ENCODE results near the gene TRNAU1AP. TPM values are rescaled to one million over a fixed set of nuclear protein-coding genes. Genes with fewer than 3 reads are reported as not detected.
A peak's percentile ranks its signal among the peaks of the same experiment; 100 is the strongest.
"Not testable (repeated sequence)": the region's sequence is repeated elsewhere in the genome, so short reads cannot be mapped to it uniquely, and the experiment has no call there.

The TRNAU1AP gene
- polyA plus RNA-seq, 1 experiment, result 29.4 TPM

- H3K4me3 ChIP-seq (ENCODE audit: low read depth, low read length), result no peak overlapping the region
- ChIA-PET POLR2A (interaction anchor here (0.5 kb wide), 1 partner anchor 76 kb away, joined by 6 read pairs; no protein-coding TSS in a partner anchor), CTCF (interaction anchor here (0.6 kb wide), 1 partner anchor 134 kb away, joined by 4 read pairs; no protein-coding TSS in a partner anchor)
- DNase-seq (ENCODE audit: low read depth, low spot score), result no peak
- H3K27me3 ChIP-seq (ENCODE audit: control insufficient read depth, insufficient read depth, low read length), result no peaks in the 10 kb centered on the region
- H3K27ac ChIP-seq (ENCODE audit: low read depth, low read length), result no peak overlapping the region
- no peak for TF ChIP-seq CTCF (IDR thresholded peaks at IDR 0.05; ENCODE audit: low read depth, low read length)
- no peaks in the 10 kb centered on the region; the same call in 1 of the 2 replicates for H3K9me3 ChIP-seq (ENCODE audit: control insufficient read depth, insufficient read depth, low read length)
Measured at GRCh38 chr1:28534671-28535070, 18.2 kb upstream of the TRNAU1AP start.

GRCh38 chr1:28535180-28535579, 17.7 kb upstream of the TRNAU1AP start:
- ChIA-PET POLR2A (no interaction called here), CTCF (interaction anchor here (0.6 kb wide), 1 partner anchor 135 kb away, joined by 4 read pairs; no protein-coding TSS in a partner anchor)
- Histone ChIP-seq H3K27me3 (ENCODE audit: control insufficient read depth, insufficient read depth, low read length) (no peaks in the 10 kb centered on the region), H3K27ac (ENCODE audit: low read depth, low read length) (no peak overlapping the region), H3K9me3 (ENCODE audit: control insufficient read depth, insufficient read depth, low read length) (no peaks in the 10 kb centered on the region; the same call in 1 of the 2 replicates), H3K4me3 (ENCODE audit: low read depth, low read length) (no peak overlapping the region)
- DNase-seq (ENCODE audit: low read depth, low spot score), result no peak
- TF ChIP-seq CTCF (IDR thresholded peaks at IDR 0.05; ENCODE audit: low read depth, low read length), result no peak

GRCh38 chr1:28537457-28538199, 15.3 kb upstream of the TRNAU1AP start:
- DNase-seq (ENCODE audit: low read depth, low spot score), result no peak
- CTCF ChIA-PET, result interaction anchor here (0.6 kb wide), 1 partner anchor 199 kb away, joined by 7 read pairs; the partner anchor contains the start of gene YTHDF2
- no peaks in the 10 kb centered on the region for H3K9me3 ChIP-seq (ENCODE audit: control insufficient read depth, insufficient read depth, low read length)
- H3K4me3 ChIP-seq (ENCODE audit: low read depth, low read length), result no peak overlapping the region
- no peak for TF ChIP-seq CTCF (IDR thresholded peaks at IDR 0.05; ENCODE audit: low read depth, low read length)
- no peak overlapping the region for H3K27ac ChIP-seq (ENCODE audit: low read depth, low read length)
- H3K27me3 ChIP-seq (ENCODE audit: control insufficient read depth, insufficient read depth, low read length), result no peaks in the 10 kb centered on the region
- POLR2A ChIA-PET, result interaction anchor here (0.6 to 1.3 kb wide), 2 partner anchors 44 to 160 kb away, joined by 4 to 8 read pairs; no protein-coding TSS in a partner anchor

GRCh38 chr1:28538286-28538685, 14.6 kb upstream of the TRNAU1AP start:
- TF ChIP-seq CTCF (IDR thresholded peaks at IDR 0.05; ENCODE audit: low read depth, low read length), result no peak
- H3K27ac ChIP-seq (ENCODE audit: low read depth, low read length), result no peak overlapping the region
- ChIA-PET CTCF (interaction anchor here (0.6 kb wide), 1 partner anchor 199 kb away, joined by 7 read pairs; the partner anchor contains the start of gene YTHDF2), POLR2A (interaction anchor here (1.3 kb wide), 1 partner anchor 44 kb away, joined by 4 read pairs; no protein-coding TSS in a partner anchor)
- no peak for DNase-seq (ENCODE audit: low read depth, low spot score)
- no peak overlapping the region for H3K4me3 ChIP-seq (ENCODE audit: low read depth, low read length)
- no peaks in the 10 kb centered on the region for H3K9me3 ChIP-seq (ENCODE audit: control insufficient read depth, insufficient read depth, low read length)
- no peaks in the 10 kb centered on the region for H3K27me3 ChIP-seq (ENCODE audit: control insufficient read depth, insufficient read depth, low read length)

- POLR2A ChIA-PET, result interaction anchor here (0.7 kb wide), 1 partner anchor 280 kb away, joined by 4 read pairs; no protein-coding TSS in a partner anchor
- H3K9me3 ChIP-seq (ENCODE audit: control insufficient read depth, insufficient read depth, low read length), result no peaks in the 10 kb centered on the region
- CTCF ChIA-PET, result interaction anchor here (1.0 kb wide), 1 partner anchor 23 kb away, joined by 3 read pairs; no protein-coding TSS in a partner anchor
- TF ChIP-seq CTCF (IDR thresholded peaks at IDR 0.05; ENCODE audit: low read depth, low read length), result 0 out of 2 replicates have a peak, but pooled peaks have one; percentile 9
- DNase-seq (ENCODE audit: low read depth, low spot score), result no peak
- H3K27ac ChIP-seq (ENCODE audit: low read depth, low read length), result no peak overlapping the region
- no peaks in the 10 kb centered on the region for H3K27me3 ChIP-seq (ENCODE audit: control insufficient read depth, insufficient read depth, low read length)
- H3K4me3 ChIP-seq (ENCODE audit: low read depth, low read length), result no peak overlapping the region
Measured at GRCh38 chr1:28540651-28541050, 12.2 kb upstream of the TRNAU1AP start.

GRCh38 chr1:28541414-28542015, 11.4 kb upstream of the TRNAU1AP start:
- H3K4me3 ChIP-seq (ENCODE audit: low read depth, low read length); H3K27ac ChIP-seq (ENCODE audit: low read depth, low read length); H3K9me3 ChIP-seq (ENCODE audit: control insufficient read depth, insufficient read depth, low read length); H3K27me3 ChIP-seq (ENCODE audit: control insufficient read depth, insufficient read depth, low read length); DNase-seq (ENCODE audit: low read depth, low spot score): not testable (repeated sequence)
- POLR2A ChIA-PET, result interaction anchor here (0.7 to 1.1 kb wide), 2 partner anchors 40 to 280 kb away, joined by 4 to 5 read pairs; no protein-coding TSS in a partner anchor
- CTCF ChIA-PET, result interaction anchor here (1.0 kb wide), 1 partner anchor 24 kb away, joined by 3 read pairs; no protein-coding TSS in a partner anchor
